Upper lobe of right lung (tissue), 1 donor: Measurements from ENCODE around the gene GRID1. TPM values are rescaled to one million over a fixed set of nuclear protein-coding genes. Genes with fewer than 3 reads are reported as not detected.
A peak's percentile ranks its signal among the peaks of the same experiment; 100 is the strongest.

Source experiments
- ATAC-seq: fragments of 200-7000 bp; cut with Tn5 transposase; one replicate; pipeline ENCODE4 v1.9.1; 2020; ENCODE audit warnings: mild to moderate bottlenecking, moderate library complexity
- DNase-seq: peaks from one replicate; pipeline ENCODE4 v3.0.0-alpha.2; 2020
- H3K27ac ChIP-seq: fragments of 200-600 bp; one replicate; pipeline ENCODE4 v1.8.0; 2022
- H3K27me3 ChIP-seq: fragments of 200-600 bp; one replicate; pipeline ENCODE4 v1.8.0; 2022; ENCODE audit warnings: mild to moderate bottlenecking
- H3K36me3 ChIP-seq: fragments of 200-600 bp; one replicate; pipeline ENCODE4 v1.8.0; 2022
- H3K4me1 ChIP-seq: fragments of 200-600 bp; one replicate; pipeline ENCODE4 v1.8.0; 2022
- H3K4me3 ChIP-seq: fragments of 200-600 bp; one replicate; pipeline ENCODE4 v1.8.0; 2022; ENCODE audit warnings: mild to moderate bottlenecking
- H3K9me3 ChIP-seq: fragments of 200-600 bp; one replicate; pipeline ENCODE4 v1.8.0; 2022
- intact Hi-C: fragments of 100-400 bp; cut with DNase I; formaldehyde crosslinking; loops from one replicate; pipeline ENCODE4 v1.11.0; 2022
- total RNA-seq: library from RNA; stranded (reverse); fragmentation: NEBNext Ultra II Directional; extraction: Animal tissue kit (Norgen Biotek cat#: 25700); gene quantifications from one replicate; pipeline ENCODE4 v1.2.1, GENCODE V29; 2021
- TF ChIP-seq, protein P1 (sequence below): fragments of 200-600 bp; IDR thresholded peaks from one replicate; pipeline ENCODE4 v1.8.0; 2022; ENCODE audit warnings: antibody characterized with exemption
- donor health status: DM: no; HTN: yes; CAD: no; lungs with severe emphysema.

The GRID1 gene
- total RNA-seq, 1 donor from 2014 or later = 3.0 TPM

- H3K36me3 ChIP-seq = no peaks in the 10 kb centered on the region
- DNase-seq (peak; percentile 72), ATAC-seq (peak; percentile 84)
- TF ChIP-seq, protein P1, sequence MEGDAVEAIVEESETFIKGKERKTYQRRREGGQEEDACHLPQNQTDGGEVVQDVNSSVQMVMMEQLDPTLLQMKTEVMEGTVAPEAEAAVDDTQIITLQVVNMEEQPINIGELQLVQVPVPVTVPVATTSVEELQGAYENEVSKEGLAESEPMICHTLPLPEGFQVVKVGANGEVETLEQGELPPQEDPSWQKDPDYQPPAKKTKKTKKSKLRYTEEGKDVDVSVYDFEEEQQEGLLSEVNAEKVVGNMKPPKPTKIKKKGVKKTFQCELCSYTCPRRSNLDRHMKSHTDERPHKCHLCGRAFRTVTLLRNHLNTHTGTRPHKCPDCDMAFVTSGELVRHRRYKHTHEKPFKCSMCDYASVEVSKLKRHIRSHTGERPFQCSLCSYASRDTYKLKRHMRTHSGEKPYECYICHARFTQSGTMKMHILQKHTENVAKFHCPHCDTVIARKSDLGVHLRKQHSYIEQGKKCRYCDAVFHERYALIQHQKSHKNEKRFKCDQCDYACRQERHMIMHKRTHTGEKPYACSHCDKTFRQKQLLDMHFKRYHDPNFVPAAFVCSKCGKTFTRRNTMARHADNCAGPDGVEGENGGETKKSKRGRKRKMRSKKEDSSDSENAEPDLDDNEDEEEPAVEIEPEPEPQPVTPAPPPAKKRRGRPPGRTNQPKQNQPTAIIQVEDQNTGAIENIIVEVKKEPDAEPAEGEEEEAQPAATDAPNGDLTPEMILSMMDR = no peak
- no peak overlapping the region for H3K4me3 ChIP-seq
- intact Hi-C loops = no loop called here
- no peaks in the 10 kb centered on the region for H3K4me1 ChIP-seq
- no peaks in the 10 kb centered on the region for H3K9me3 ChIP-seq
- H3K27me3 ChIP-seq = no peaks in the 10 kb centered on the region
- no peak overlapping the region for H3K27ac ChIP-seq
These were observed 348.5 kb downstream of the GRID1 start for GRCh38 chr10:86017841-86018734.

GRCh38 chr10:86013568-86013967 is 353.0 kb downstream of the GRID1 start:
- no peak overlapping the region for H3K4me3 ChIP-seq
- intact Hi-C loops = no loop called here
- ATAC-seq = no peak

DNA sequence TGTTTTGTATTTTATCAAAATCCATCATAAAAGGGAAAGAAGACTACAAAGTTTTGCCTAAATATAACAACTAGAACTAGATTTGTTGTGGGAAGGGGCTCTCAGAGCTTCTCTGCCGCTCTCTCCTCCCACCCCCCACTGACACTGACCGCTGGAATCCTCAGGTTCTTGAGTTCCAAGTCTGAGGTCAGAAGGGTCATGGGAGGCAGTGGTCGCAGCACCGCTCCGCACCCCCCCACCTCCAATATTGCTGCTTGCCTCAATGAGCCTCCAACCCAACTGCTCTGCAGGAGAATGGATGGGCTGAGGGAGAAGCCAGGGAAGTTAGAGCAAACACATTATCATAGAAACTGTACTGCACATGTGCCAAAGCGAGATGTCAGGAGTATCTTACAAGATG is 359.4 kb downstream of the GRID1 start:
- ATAC-seq (no peak), DNase-seq (no peak)
- Histone ChIP-seq H3K36me3 (no peaks in the 10 kb centered on the region), H3K27me3 (no peaks in the 10 kb centered on the region), H3K4me3 (no peak overlapping the region), H3K4me1 (no peaks in the 10 kb centered on the region), H3K9me3 (no peaks in the 10 kb centered on the region), H3K27ac (no peak overlapping the region)
- intact Hi-C loops = no loop called here
- TF ChIP-seq, protein P1 = no peak

More at GRCh38 chr10:86013568-86013967, 353.0 kb downstream of the GRID1 start:
- H3K36me3 ChIP-seq = no peaks in the 10 kb centered on the region
- TF ChIP-seq, protein P1 = no peak
- no peak overlapping the region for H3K27ac ChIP-seq
- no peaks in the 10 kb centered on the region for H3K4me1 ChIP-seq
- H3K27me3 ChIP-seq = no peaks in the 10 kb centered on the region
- no peak for DNase-seq
- no peaks in the 10 kb centered on the region for H3K9me3 ChIP-seq

DNA sequence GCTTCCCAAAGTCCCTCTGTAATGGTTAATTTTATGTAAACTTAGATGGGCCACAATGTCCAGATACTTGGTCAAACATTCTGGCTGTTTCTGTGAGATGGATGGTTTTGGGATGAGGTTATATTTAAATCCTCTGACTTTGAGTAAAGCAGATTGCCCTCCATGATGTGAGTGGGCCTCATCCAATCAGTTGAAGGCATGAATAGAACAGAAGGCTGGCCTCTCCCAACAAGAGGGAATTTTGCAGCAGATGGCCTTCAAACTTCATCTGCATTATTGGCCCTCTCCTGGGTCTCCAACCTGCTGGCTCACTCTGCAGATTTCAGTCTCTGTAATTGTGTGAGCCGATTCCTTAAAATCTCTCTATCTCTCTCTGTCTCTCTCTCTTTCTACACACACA is 362.3 kb downstream of the GRID1 start:
- no peak overlapping the region for H3K4me3 ChIP-seq
- H3K4me1 ChIP-seq = no peaks in the 10 kb centered on the region
- no peak overlapping the region for H3K27ac ChIP-seq
- TF ChIP-seq, protein P1 = no peak
- intact Hi-C loops = no loop called here
- no peaks in the 10 kb centered on the region for H3K9me3 ChIP-seq
- DNase-seq (no peak), ATAC-seq (no peak)
- no peaks in the 10 kb centered on the region for H3K27me3 ChIP-seq
- no peaks in the 10 kb centered on the region for H3K36me3 ChIP-seq

DNA sequence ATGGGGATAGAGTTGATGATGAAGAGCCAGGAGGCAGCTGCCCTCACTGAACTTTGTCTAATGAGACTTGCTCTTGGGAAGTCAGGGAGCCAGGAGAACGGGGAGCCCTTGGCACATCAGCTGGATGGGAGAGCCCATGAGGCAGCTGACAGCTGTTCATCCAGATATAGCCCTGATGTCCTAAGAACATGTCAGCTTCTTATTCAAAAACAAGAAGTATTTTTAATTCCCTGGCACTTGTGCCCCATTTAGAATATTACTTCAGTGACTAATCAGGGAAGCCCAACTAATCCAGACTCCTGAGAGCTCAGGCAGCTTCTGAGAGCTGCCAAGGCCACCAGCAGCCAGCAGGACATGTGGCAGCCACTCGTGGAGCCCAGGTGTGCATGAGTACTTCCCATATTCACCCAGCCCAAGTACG is 363.4 kb downstream of the GRID1 start:
- ATAC-seq = no peak
- no peak for DNase-seq
- intact Hi-C loops = no loop called here
- Histone ChIP-seq H3K27me3 (no peaks in the 10 kb centered on the region), H3K4me3 (no peak overlapping the region), H3K27ac (no peak overlapping the region), H3K9me3 (no peaks in the 10 kb centered on the region), H3K4me1 (no peaks in the 10 kb centered on the region), H3K36me3 (no peaks in the 10 kb centered on the region)
- TF ChIP-seq, protein P1 = no peak
